ENCODE measurements around the gene FRS3. TPM values are rescaled to one million over a fixed set of nuclear protein-coding genes. Genes with fewer than 3 reads are reported as not detected.

FRS3 gene
- total RNA-seq, 1 experiment from 2014 or later = 3.0 TPM

GRCh38 chr6:41736186-41736733 lies 43.4 kb downstream of the FRS3 start:
- peaks cover 14% of the 10 kb centered on the region for H3K4me1 ChIP-seq (ENCODE audit: control insufficient read depth, insufficient read depth, low read length)
- intact Hi-C loops (cut with micrococcal nuclease; ENCODE audit: unreplicated experiment) (loop anchor here (10.0 kb wide), 1 partner anchor 49 kb away; the partner anchor contains the start of genes PRICKLE4 and TOMM6), in situ Hi-C loops (cut with HindIII; ENCODE audit: low pct_unique_long_range_greater_than_20kb, low sequenced_read_pairs) (no loop called here)
- H3K4me3 ChIP-seq (ENCODE audit: low read depth in 2 of 2, low read length in 2 of 2) = peak overlapping the region in 1 of 2 experiments; percentile 50; a peak in 1 of 4 replicates
- no peak for DNase-seq (ENCODE audit: low read depth, low spot score)
- no peaks in the 10 kb centered on the region for H3K27me3 ChIP-seq (ENCODE audit: control insufficient read depth, insufficient read depth, low read length)
- ChIA-PET POLR2A (interaction anchor here (0.6 kb wide), 1 partner anchor 51 kb away, joined by 12 read pairs; no protein-coding TSS in a partner anchor), CTCF (interaction anchor here (0.7 kb wide), 1 partner anchor 21 kb away, joined by 11 read pairs; no protein-coding TSS in a partner anchor)
- no TSS peak for BruUV-seq (replicated peaks)
- H3K36me3 ChIP-seq (ENCODE audit: control insufficient read depth, insufficient read depth, low read length) = no peaks in the 10 kb centered on the region; the same call in 1 of the 2 replicates
- TF ChIP-seq SIN3A (IDR thresholded peaks at IDR 0.05; ENCODE audit: borderline replicate concordance, insufficient read depth, low read depth, low read length) (no peak), TCF7L2 (IDR thresholded peaks at IDR 0.05; ENCODE audit: low read depth, low read length) (no peak), REST (IDR thresholded peaks at IDR 0.05; ENCODE audit: insufficient read depth in 1 of 2, low read depth in 2 of 2, low read length in 1 of 2) (no peak), CTCF (IDR thresholded peaks at IDR 0.05) (no peak), POLR2AphosphoS5 (IDR thresholded peaks at IDR 0.05; ENCODE audit: low read depth, low read length) (no peak)
- no peaks in the 10 kb centered on the region for H3K9me3 ChIP-seq (ENCODE audit: control insufficient read depth, insufficient read depth, low read depth, low read length)
- H3K27ac ChIP-seq (ENCODE audit: low read length) = no peak overlapping the region
- ATAC-seq = no peak

GRCh38 chr6:41735427-41736185 lies 44.1 kb downstream of the FRS3 start, which contains the start of gene TFEB:
Gene TFEB, minus strand, starts transcription at chr6:41735608. Its CDS starts 44,395 bp downstream, at chr6:41691213.
- Histone ChIP-seq H3K27me3 (ENCODE audit: control insufficient read depth, insufficient read depth, low read length) (no peaks in the 10 kb centered on the region), H3K4me1 (ENCODE audit: control insufficient read depth, insufficient read depth, low read length) (peaks cover 14% of the 10 kb centered on the region), H3K4me3 (ENCODE audit: low read depth in 2 of 2, low read length in 2 of 2) (peak within 1 kb of the TSS; percentile 64 to 86), H3K36me3 (ENCODE audit: control insufficient read depth, insufficient read depth, low read length) (no peaks in the 10 kb centered on the region; the same call in 1 of the 2 replicates), H3K27ac (ENCODE audit: low read length) (no peak within 1 kb of the TSS), H3K9me3 (ENCODE audit: control insufficient read depth, insufficient read depth, low read depth, low read length) (no peaks in the 10 kb centered on the region)
- intact Hi-C loops (cut with micrococcal nuclease; ENCODE audit: unreplicated experiment) = loop anchor here (10.0 kb wide), 1 partner anchor 49 kb away; the partner anchor contains the start of genes PRICKLE4 and TOMM6
- ChIA-PET CTCF (interaction anchor here (0.7 kb wide), 1 partner anchor 133 kb away, joined by 6 read pairs; no protein-coding TSS in a partner anchor), POLR2A (interaction anchor here (0.6 kb wide), 1 partner anchor 8 kb away, joined by 4 read pairs; no protein-coding TSS in a partner anchor)
- ATAC-seq = peak; percentile 78
- DNase-seq (ENCODE audit: low read depth, low spot score) = peak; percentile 65
- in situ Hi-C loops (cut with HindIII; ENCODE audit: low pct_unique_long_range_greater_than_20kb, low sequenced_read_pairs) = no loop called here
- BruUV-seq (replicated peaks) = no TSS peak
- TF ChIP-seq REST (IDR thresholded peaks at IDR 0.05; ENCODE audit: insufficient read depth in 1 of 2, low read depth in 2 of 2, low read length in 1 of 2) = no peak
- peak; percentile 55; the same call in 1 of the 2 replicates for TF ChIP-seq POLR2AphosphoS5 (IDR thresholded peaks at IDR 0.05; ENCODE audit: low read depth, low read length)
- no peak for TF ChIP-seq TCF7L2 (IDR thresholded peaks at IDR 0.05; ENCODE audit: low read depth, low read length)
- TF ChIP-seq CTCF (IDR thresholded peaks at IDR 0.05) = peak; percentile 99
- peak; percentile 86; the same call in 1 of the 2 replicates for TF ChIP-seq SIN3A (IDR thresholded peaks at IDR 0.05; ENCODE audit: borderline replicate concordance, insufficient read depth, low read depth, low read length)
